SK-N-SH treated with all-trans-retinoic acid at 6 μM for 48 hours (cell line): ENCODE measurements around the gene ANKRD13D.

Experiments used
- ATAC-seq: fragments of 200-7000 bp; cut with Tn5 transposase; 3 replicates; pipeline ENCODE4 v1.9.1; 2020; ENCODE audit warnings: mild to moderate bottlenecking, moderate library complexity
- ARNTL ChIP-seq: fragments of 450-650 bp; formaldehyde crosslinking; IDR thresholded peaks from 2 replicates; pipeline ENCODE4 v1.5.0; 2020; ENCODE audit warnings: low read depth, mild to moderate bottlenecking, moderate library complexity, borderline replicate concordance
- BACH2 ChIP-seq: fragments of 250-450 bp; sonication (Bioruptor Pico); IDR thresholded peaks from 2 replicates; pipeline ENCODE4 v1.9.0; 2021; ENCODE audit warnings: mild to moderate bottlenecking, borderline replicate concordance
- CREB5 ChIP-seq: fragments of 250-450 bp; sonication (Bioruptor Pico); IDR thresholded peaks from 2 replicates; pipeline ENCODE4 v1.5.1; 2020; ENCODE audit warnings: low read depth, mild to moderate bottlenecking, moderate library complexity
- CSDC2 ChIP-seq: fragments of 250-450 bp; sonication (Bioruptor Pico); IDR thresholded peaks from 2 replicates; pipeline ENCODE4 v1.5.0; 2020; ENCODE audit warnings: mild to moderate bottlenecking, moderate library complexity
- CSRNP3 ChIP-seq: fragments of 250-450 bp; sonication (Bioruptor Pico); IDR thresholded peaks from 2 replicates; pipeline ENCODE4 v1.5.1; 2021; ENCODE audit warnings: mild to moderate bottlenecking, moderate library complexity
- ESRRG ChIP-seq: fragments of 250-450 bp; sonication (Bioruptor Pico); IDR thresholded peaks from 2 replicates; pipeline ENCODE4 v1.6.1; 2021; ENCODE audit warnings: mild to moderate bottlenecking
- GLIS3 ChIP-seq: fragments of 250-450 bp; sonication (Bioruptor Pico); IDR thresholded peaks from 2 replicates; pipeline ENCODE4 v1.5.0; 2020; ENCODE audit warnings: mild to moderate bottlenecking, moderate library complexity
- OSR1 ChIP-seq: fragments of 250-450 bp; sonication (Bioruptor Pico); IDR thresholded peaks from 2 replicates; pipeline ENCODE4 v1.8.0; 2022; ENCODE audit warnings: moderate library complexity, mild to moderate bottlenecking, inconsistent platforms
- POU6F1 ChIP-seq: fragments of 250-450 bp; sonication (Bioruptor Pico); IDR thresholded peaks from 2 replicates; pipeline ENCODE4 v1.8.0; 2021; ENCODE audit warnings: low read depth, mild to moderate bottlenecking, moderate library complexity, borderline replicate concordance
- PPARA ChIP-seq: fragments of 250-450 bp; sonication (Bioruptor Pico); IDR thresholded peaks from 2 replicates; pipeline ENCODE4 v1.5.0; 2020; ENCODE audit warnings: mild to moderate bottlenecking, borderline replicate concordance
- RARB ChIP-seq: fragments of 250-450 bp; sonication (Bioruptor Pico); IDR thresholded peaks from 2 replicates; pipeline ENCODE4 v1.8.0; 2021; ENCODE audit warnings: mild to moderate bottlenecking, moderate library complexity
- SNAI2 ChIP-seq: fragments of 250-450 bp; sonication (Bioruptor Pico); IDR thresholded peaks from 2 replicates; pipeline ENCODE4 v1.5.0; 2020; ENCODE audit warnings: mild to moderate bottlenecking, moderate library complexity
- TCF4 ChIP-seq: fragments of 250-450 bp; sonication (Bioruptor Pico); IDR thresholded peaks from 2 replicates; pipeline ENCODE4 v1.8.0; 2021; ENCODE audit warnings: mild to moderate bottlenecking, moderate library complexity, borderline replicate concordance
- TOX ChIP-seq: fragments of 250-450 bp; sonication (Bioruptor Pico); IDR thresholded peaks from 2 replicates; pipeline ENCODE4 v1.8.0; 2021; ENCODE audit warnings: mild to moderate bottlenecking, moderate library complexity, borderline replicate concordance
- TSHZ2 ChIP-seq: fragments of 250-450 bp; sonication (Bioruptor Pico); IDR thresholded peaks from 2 replicates; pipeline ENCODE4 v1.5.0; 2020; ENCODE audit warnings: mild to moderate bottlenecking, moderate library complexity
- ZC3H10 ChIP-seq: fragments of 250-450 bp; sonication (Bioruptor Pico); IDR thresholded peaks from 2 replicates; pipeline ENCODE4 v1.5.1; 2021; ENCODE audit warnings: mild to moderate bottlenecking, moderate library complexity
- ZFP30 ChIP-seq: fragments of 450-650 bp; formaldehyde crosslinking; IDR thresholded peaks from 2 replicates; pipeline ENCODE4 v1.5.0; 2022; ENCODE audit warnings: mild to moderate bottlenecking, moderate library complexity
- ZNF565 ChIP-seq: fragments of 450-650 bp; formaldehyde crosslinking; conservative IDR thresholded peaks from 2 replicates; pipeline ENCODE4 v1.5.0; 2020; ENCODE audit warnings: low read depth, mild to moderate bottlenecking, moderate library complexity
- ZNF8 ChIP-seq: fragments of 450-650 bp; formaldehyde crosslinking; IDR thresholded peaks from 2 replicates; pipeline ENCODE4 v1.5.0; 2020; ENCODE audit warnings: mild to moderate bottlenecking, moderate library complexity

The ANKRD13D gene

GRCh38 chr11:67289226-67289650 is at the start of gene ANKRD13D:
ANKRD13D (plus strand) TSS chr11:67289303; CDS start chr11:67289461, 158 bp downstream.
- ATAC-seq: peak; percentile 32
- TF ChIP-seq CSRNP3 (CRISPR knock-in tag): no peak
- TF ChIP-seq RARB: no peak
- TF ChIP-seq ARNTL: no peak
- no peak for TF ChIP-seq TSHZ2
- TF ChIP-seq BACH2: no peak
- TF ChIP-seq SNAI2 (CRISPR knock-in tag): no peak
- no peak for TF ChIP-seq POU6F1
- no peak for TF ChIP-seq ZC3H10
- TF ChIP-seq ESRRG (CRISPR knock-in tag): no peak
- TF ChIP-seq PPARA (CRISPR knock-in tag): no peak
- no peak for TF ChIP-seq ZNF565 (CRISPR knock-in tag)

GRCh38 chr11:67239783-67240575 is 49.1 kb upstream of the ANKRD13D start:
- no peak for TF ChIP-seq CREB5 (CRISPR knock-in tag)
- no peak for TF ChIP-seq GLIS3 (CRISPR knock-in tag)
- no peak for TF ChIP-seq ZFP30
- TF ChIP-seq ARNTL: no peak
- TF ChIP-seq, all 23 proteins: peak for 0
- ATAC-seq: peak; percentile 94

- TF ChIP-seq ZNF8 (CRISPR knock-in tag) (no peak), ARNTL (no peak), ZNF565 (CRISPR knock-in tag) (no peak), CSDC2 (CRISPR knock-in tag) (no peak), TCF4 (CRISPR knock-in tag) (no peak), OSR1 (CRISPR knock-in tag) (no peak), BACH2 (no peak), TOX (CRISPR knock-in tag) (no peak), CREB5 (CRISPR knock-in tag) (no peak), TSHZ2 (no peak)
- ATAC-seq: peak; percentile 37
These were observed 48.3 kb upstream of the ANKRD13D start for GRCh38 chr11:67240576-67241389.
